ENCODE data around the gene PSMG2. TPM values are rescaled to one million over a fixed set of nuclear protein-coding genes. Genes with fewer than 3 reads are reported as not detected.

The PSMG2 gene
- total and polyA plus RNA-seq, 2 of the 4 experiments (the other 2 are of a cell fraction) = 34.4 to 59.5 TPM

- H3K4me1 ChIP-seq (ENCODE audit: control insufficient read depth, insufficient read depth, low read length) = peaks cover 7% of the 10 kb centered on the region
- H3K9ac ChIP-seq (ENCODE audit: low read depth, low read length) = no peak overlapping the region
- in situ Hi-C loops (cut with MboI; ENCODE audit: low sequenced_read_pairs) = loop anchor here (25.0 kb wide), 1 partner anchor 886 kb away; no protein-coding TSS in a partner anchor
Measured at GRCh38 chr18:12750715-12751502, 48.1 kb downstream of the PSMG2 start.

More at GRCh38 chr18:12750715-12751502, 48.1 kb downstream of the PSMG2 start:
- Histone ChIP-seq H3K79me1 (ENCODE audit: low read depth in 1 of 2, low read length in 2 of 2) (no peaks in the 10 kb centered on the region), H2AK5ac (ENCODE audit: low read depth, low read length) (no peak overlapping the region), H3K4ac (ENCODE audit: low read depth, low read length) (no peak overlapping the region), H2BK15ac (ENCODE audit: low read depth, low read length) (no peak overlapping the region), H3K56ac (ENCODE audit: extremely low read depth, insufficient read depth, low read length) (no peak overlapping the region), H3K9me3 (ENCODE audit: control insufficient read depth, insufficient read depth, low read length) (no peaks in the 10 kb centered on the region), H3K4me3 (ENCODE audit: insufficient read depth, low read depth, low read length) (no peak overlapping the region), H3K27me3 (ENCODE audit: control insufficient read depth, insufficient read depth, low read length) (no peaks in the 10 kb centered on the region), H3K4me2 (ENCODE audit: low read depth, low read length) (no peak overlapping the region), H2BK20ac (ENCODE audit: low read depth, low read length) (no peak overlapping the region), H4K5ac (ENCODE audit: low read depth, low read length) (no peak overlapping the region), H3K27ac (ENCODE audit: insufficient read depth, low read length) (no peak overlapping the region), H2AFZ (replicated peaks; ENCODE audit: low read length, poor library complexity) (peak overlapping the region; percentile 56), H3K23ac (ENCODE audit: low read depth, low read length) (no peak overlapping the region), H3K9me1 (ENCODE audit: insufficient read depth, low read length) (peaks cover 4% of the 10 kb centered on the region; the same call in 1 of the 2 replicates), H2BK5ac (ENCODE audit: low read depth, low read length, poor library complexity, severe bottlenecking) (no peak overlapping the region), H4K91ac (ENCODE audit: insufficient read depth, low read depth, low read length) (no peak overlapping the region), H2AK9ac (replicated peaks; ENCODE audit: low read depth, low read length, poor library complexity) (no peak overlapping the region), H3K18ac (ENCODE audit: low read depth, low read length) (no peak overlapping the region), H4K20me1 (ENCODE audit: insufficient read depth, low read length) (no peaks in the 10 kb centered on the region), H4K8ac (ENCODE audit: low read depth in 2 of 2, low read length in 2 of 2) (no peak overlapping the region), H3K36me3 (ENCODE audit: control insufficient read depth, insufficient read depth, low read length) (no peaks in the 10 kb centered on the region), H2BK120ac (ENCODE audit: low read depth, low read length) (no peak overlapping the region; the same call in 1 of the 2 replicates), H3K14ac (replicated peaks; ENCODE audit: low read depth, low read length) (no peak overlapping the region)
- DNase-seq (no peak), ATAC-seq (ENCODE audit: low read depth) (no peak)
- TF ChIP-seq MXI1 (IDR thresholded peaks at IDR 0.05; ENCODE audit: borderline replicate concordance, low read depth, low read length) = no peak
- no peak for TF ChIP-seq USF2 (IDR thresholded peaks at IDR 0.05; ENCODE audit: low read depth, low read length)
- no peak for TF ChIP-seq CEBPB (IDR thresholded peaks at IDR 0.05; ENCODE audit: low read depth, low read length)
- ChIA-PET CTCF (interaction anchor here (0.6 kb wide), 1 partner anchor 83 kb away, joined by 5 read pairs; no protein-coding TSS in a partner anchor), POLR2A (ENCODE audit: unreplicated experiment) (no interaction called here)
- dilution Hi-C loops (cut with HindIII; ENCODE audit: low sequenced_read_pairs, unreplicated experiment) (no loop called here), intact Hi-C loops (cut with micrococcal nuclease) (no loop called here)
- 90% methylated on average over 4 of the region's 18 CpGs; no CpG with 5 or more reads in 1 of the 2 experiments for WGBS, 2 experiments (ENCODE audit: extremely low coverage in 2 of 2, insufficient read length in 1 of 2)
- no TSS peak for BruUV-seq (replicated peaks)

Measured in IMR-90 (cell line).